Bronchial smooth muscle cell (primary cell): ENCODE measurements around the gene BRMS1L. TPM values are rescaled to one million over a fixed set of nuclear protein-coding genes. Genes with fewer than 3 reads are reported as not detected.

ENCODE experiments used
- total RNA-seq: library from RNA; depleted of rRNA; stranded (reverse); fragments of >200 nt; gene quantifications from 2 replicates; pipeline ENCODE4 v1.2.1, GENCODE V29; 2014

The BRMS1L gene
- 3.6 and 3.9 TPM in 2 replicates for total RNA-seq

GRCh38 chr14:35826218-35826951, at the start of gene BRMS1L:
BRMS1L (plus strand) TSS chr14:35826338; CDS start chr14:35826517, 179 bp downstream.

GRCh38 chr14:35808638-35809563, 17.2 kb upstream of the BRMS1L start, which contains the start of gene RALGAPA1:
RALGAPA1 (minus strand) TSS chr14:35809295; CDS start chr14:35808835, 460 bp downstream.

Other genes starting within 250 kb of the BRMS1L start
- gene RALGAPA1, start 17.0 kb upstream of the BRMS1L start, total RNA-seq: 21.6 and 27.4 TPM in 2 replicates